GM12875 (cell line): Measurements from ENCODE around the gene DNAH6.

ENCODE experiments used
- H3K4me3 ChIP-seq: one replicate; pipeline ENCODE4 v1.5.1; 2011; ENCODE audit warnings: low read depth, low read length, control low read depth
- TF ChIP-seq, protein P1 (sequence below): IDR thresholded peaks from 2 replicates; pipeline ENCODE4 v1.5.1; 2011; ENCODE audit warnings: low read depth, mild to moderate bottlenecking, control low read depth, inconsistent platforms, low read length, moderate library complexity, borderline replicate concordance; ENCODE audit not compliant: insufficient read depth

DNAH6 gene

DNA sequence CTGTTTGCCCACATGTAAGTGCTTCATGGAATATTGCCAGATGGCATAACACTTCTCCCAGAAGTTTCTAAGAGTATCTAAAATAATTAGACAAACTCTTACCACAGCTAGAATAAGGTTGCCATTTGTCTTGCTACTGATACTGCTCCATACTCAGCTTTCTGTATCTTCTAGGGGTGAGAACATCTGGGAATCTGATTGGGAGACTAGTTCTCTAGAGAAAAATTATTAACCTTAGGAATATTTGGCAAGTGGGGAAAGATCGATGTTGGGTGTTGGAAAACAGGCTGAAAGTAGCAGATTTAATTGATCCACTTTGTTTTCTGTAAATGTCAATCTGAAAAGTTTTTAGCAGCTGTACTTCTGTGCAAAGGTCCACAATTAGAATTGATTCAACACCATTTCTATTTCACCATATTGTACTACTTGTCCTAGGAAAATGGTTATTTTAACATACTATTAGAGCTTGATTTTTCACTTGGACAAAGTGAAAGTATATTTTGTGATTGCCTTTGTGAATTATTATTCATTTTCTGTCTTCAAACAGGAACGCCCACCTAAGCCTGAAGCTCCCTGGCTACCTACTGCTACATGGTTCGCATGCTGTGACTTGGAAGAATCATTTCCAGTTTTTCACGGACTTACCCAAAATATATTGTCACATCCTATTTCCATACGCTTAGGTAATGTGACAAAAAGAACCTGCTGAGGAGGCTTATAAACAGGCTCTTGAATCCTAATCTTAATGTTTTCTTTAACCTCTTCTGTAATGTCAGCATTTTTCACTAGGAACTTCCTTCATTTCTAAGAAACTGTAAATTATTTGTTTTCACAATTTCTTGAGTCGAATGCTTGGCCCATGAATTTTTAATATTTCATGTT is 216.8 kb downstream of the DNAH6 start:
- TF ChIP-seq, protein P1, sequence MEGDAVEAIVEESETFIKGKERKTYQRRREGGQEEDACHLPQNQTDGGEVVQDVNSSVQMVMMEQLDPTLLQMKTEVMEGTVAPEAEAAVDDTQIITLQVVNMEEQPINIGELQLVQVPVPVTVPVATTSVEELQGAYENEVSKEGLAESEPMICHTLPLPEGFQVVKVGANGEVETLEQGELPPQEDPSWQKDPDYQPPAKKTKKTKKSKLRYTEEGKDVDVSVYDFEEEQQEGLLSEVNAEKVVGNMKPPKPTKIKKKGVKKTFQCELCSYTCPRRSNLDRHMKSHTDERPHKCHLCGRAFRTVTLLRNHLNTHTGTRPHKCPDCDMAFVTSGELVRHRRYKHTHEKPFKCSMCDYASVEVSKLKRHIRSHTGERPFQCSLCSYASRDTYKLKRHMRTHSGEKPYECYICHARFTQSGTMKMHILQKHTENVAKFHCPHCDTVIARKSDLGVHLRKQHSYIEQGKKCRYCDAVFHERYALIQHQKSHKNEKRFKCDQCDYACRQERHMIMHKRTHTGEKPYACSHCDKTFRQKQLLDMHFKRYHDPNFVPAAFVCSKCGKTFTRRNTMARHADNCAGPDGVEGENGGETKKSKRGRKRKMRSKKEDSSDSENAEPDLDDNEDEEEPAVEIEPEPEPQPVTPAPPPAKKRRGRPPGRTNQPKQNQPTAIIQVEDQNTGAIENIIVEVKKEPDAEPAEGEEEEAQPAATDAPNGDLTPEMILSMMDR, result no peak
- no peak overlapping the region for H3K4me3 ChIP-seq

DNA sequence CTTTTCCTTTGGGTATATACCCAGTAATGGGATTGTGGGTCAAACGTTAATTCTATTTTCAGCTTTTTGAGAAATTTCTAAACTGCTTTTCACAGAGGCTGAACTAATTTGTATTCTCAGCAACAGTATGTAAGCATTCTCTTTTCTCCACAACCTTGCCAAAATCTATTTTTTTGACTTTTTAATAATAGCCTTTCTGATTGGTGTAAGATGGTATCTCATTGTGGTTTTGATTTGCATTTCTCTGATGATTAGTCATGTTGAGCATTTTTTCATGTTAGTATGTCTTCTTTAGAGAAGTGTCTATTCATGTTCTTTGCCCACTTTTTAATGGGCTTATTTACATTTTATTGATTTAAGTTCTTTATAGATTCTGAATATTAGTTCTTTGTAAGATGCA is 219.1 kb downstream of the DNAH6 start:
- TF ChIP-seq, protein P1, result no peak
- H3K4me3 ChIP-seq, result no peak overlapping the region

DNA sequence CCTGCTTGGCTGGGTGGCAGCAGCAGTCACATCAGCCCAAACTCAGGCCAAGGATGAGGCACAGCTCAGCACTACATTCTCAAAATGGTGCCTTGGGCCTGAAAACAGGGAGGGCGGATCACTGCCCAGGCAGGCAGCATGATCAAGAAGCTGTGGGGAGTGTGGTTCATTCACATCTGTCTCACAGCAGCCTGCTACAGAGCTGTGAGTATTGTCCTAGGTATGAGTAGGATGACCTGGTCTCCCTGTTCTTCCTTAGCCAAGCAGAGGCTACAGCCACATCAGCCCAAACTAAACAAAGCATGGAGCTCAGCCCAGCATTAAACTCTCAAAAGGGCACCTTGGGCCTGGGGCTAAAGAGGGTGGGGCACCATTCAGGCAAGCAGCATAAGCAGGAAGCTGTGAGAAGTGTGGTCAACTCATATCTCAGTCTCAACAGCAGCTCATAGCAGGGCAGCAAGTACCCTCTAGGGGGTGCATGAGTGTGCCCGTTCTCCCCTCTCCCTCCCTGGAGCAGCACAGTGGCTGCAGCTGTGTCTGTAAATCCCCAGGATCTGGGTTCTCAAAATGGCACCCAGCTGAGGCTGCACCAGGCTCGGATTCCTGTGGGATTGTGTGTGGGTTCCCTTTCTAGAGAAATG is 225.0 kb downstream of the DNAH6 start:
- no peak overlapping the region for H3K4me3 ChIP-seq
- TF ChIP-seq, protein P1, result peak; percentile 77

DNA sequence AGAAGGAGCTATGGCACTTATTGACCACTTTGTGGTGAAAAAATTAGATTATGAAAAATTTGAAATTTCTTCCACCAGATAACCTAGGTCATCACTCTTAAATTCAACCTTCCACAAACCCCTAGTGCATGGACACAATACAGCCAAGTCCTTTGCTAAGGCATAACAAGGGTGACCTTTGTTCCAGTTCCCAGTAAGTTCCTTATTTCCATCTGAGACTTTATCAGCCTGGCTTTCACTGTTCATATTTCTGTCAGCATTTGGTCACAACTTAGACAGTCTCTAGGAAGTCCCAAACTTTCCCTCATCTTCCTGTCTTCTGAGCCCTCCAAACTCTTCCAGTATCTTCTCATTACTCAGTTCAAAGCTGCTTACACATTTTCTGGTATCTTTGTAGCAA is 232.0 kb downstream of the DNAH6 start:
- no peak overlapping the region for H3K4me3 ChIP-seq
- TF ChIP-seq, protein P1, result no peak

DNA sequence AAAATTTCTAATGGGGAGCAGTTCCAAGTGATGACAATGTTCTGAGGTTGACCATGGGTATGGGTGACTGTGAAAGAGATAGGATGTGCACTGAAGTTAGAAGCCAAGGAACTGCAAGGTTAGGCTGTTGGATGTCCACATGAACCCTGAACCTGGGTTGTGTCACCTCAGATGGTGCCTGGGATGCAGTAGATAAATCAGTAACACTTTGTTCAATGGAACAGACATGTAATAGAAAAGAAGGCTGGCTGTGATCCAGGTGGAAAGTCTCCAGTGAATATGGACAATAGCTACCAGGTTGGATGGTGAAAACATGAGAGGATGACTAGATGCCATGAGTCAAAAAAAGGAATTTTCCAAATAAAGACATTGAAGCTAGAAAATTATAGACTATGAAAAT is 233.1 kb downstream of the DNAH6 start:
- TF ChIP-seq, protein P1, result no peak
- no peak overlapping the region for H3K4me3 ChIP-seq

DNA sequence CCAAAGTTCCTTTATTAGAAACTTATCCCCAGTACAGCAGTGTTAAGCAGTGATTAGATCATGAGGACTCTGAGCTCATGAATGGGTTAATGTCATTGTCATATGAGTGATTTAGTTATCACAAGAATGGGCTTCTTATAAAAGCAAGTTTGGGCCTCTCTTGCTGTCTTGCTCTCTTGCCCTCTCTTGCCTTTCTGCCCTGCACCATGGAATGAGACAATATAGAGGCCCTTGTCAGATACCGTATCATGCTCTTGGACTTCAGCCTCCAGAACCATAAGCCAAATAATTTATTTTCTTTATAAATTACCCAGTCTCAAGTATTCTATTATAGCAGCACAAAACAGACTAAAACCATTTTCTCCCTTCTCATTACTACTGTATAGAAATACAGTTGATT is 238.8 kb downstream of the DNAH6 start:
- H3K4me3 ChIP-seq, result no peak overlapping the region
- TF ChIP-seq, protein P1, result no peak

DNA sequence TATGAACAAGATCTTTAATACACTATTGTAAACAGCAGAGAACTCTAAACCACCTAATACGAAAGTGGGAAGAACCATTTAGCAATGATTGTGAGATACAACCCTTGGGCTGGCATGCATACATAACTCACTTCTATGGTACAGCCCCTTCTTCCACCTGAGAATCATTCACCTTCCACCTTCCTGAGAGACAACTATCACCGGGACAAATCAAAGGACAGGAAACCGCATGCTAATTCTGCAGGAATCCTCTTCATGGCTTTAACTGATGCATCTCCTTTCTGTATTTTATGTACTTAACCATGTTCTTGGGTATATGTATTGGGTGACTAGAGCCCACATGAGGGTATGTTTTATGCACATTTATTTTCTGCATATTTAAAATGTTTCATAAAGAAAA is 241.3 kb downstream of the DNAH6 start:
- TF ChIP-seq, protein P1, result no peak
- H3K4me3 ChIP-seq, result no peak overlapping the region
